ENCODE measurements around the gene SPDYE3.

GRCh38 chr7:100275120-100275519 is 32.4 kb upstream of the SPDYE3 start:
- TF ChIP-seq CTCF (IDR thresholded peaks at IDR 0.05) = no peak
- no peak for TF ChIP-seq POLR2A (IDR thresholded peaks at IDR 0.05)

Measured in right lobe of liver (tissue), 4 donors.